Activated CD8-positive, alpha-beta T cell treated with anti-CD3 and anti-CD28 coated beads for 36 hours (primary cell): Measurements from ENCODE around the gene HAUS6. TPM values are rescaled to one million over a fixed set of nuclear protein-coding genes. Genes with fewer than 3 reads are reported as not detected.

Experiments
- ATAC-seq: fragments of 200-7000 bp; cut with Tn5 transposase; one replicate; pipeline ENCODE4 v1.10.0; 2021; ENCODE audit warnings: mild to moderate bottlenecking, moderate library complexity
- CTCF ChIA-PET: fragments of 350-600 bp; sonication (Branson Sonifier 250); formaldehyde crosslinking; loops from one replicate; lab custom pipeline; 2021; ENCODE audit warnings: antibody characterized with exemption; lab: Charles Lee
- POLR2A ChIA-PET: fragments of 350-600 bp; sonication (Branson Sonifier 250); formaldehyde crosslinking; loops from one replicate; lab custom pipeline; 2021; ENCODE audit warnings: antibody characterized with exemption; lab: Charles Lee
- DNase-seq: peaks from one replicate; pipeline ENCODE4 v3.0.0-alpha.2; 2020
- H3K27ac Mint-ChIP-seq: one replicate; pipeline ENCODE4 v1.8.0; 2021; ENCODE audit warnings: mild to moderate bottlenecking, mixed read lengths
- H3K27me3 Mint-ChIP-seq: one replicate; pipeline ENCODE4 v1.8.0; 2021; ENCODE audit warnings: mixed read lengths
- H3K36me3 Mint-ChIP-seq: one replicate; pipeline ENCODE4 v1.8.0; 2021; ENCODE audit warnings: low read depth, mixed read lengths
- H3K4me1 Mint-ChIP-seq: one replicate; pipeline ENCODE4 v1.8.0; 2021; ENCODE audit warnings: low read depth, mixed read lengths
- H3K4me3 Mint-ChIP-seq: one replicate; pipeline ENCODE4 v1.8.0; 2021; ENCODE audit warnings: mild to moderate bottlenecking, moderate library complexity, mixed read lengths
- H3K9me3 Mint-ChIP-seq: one replicate; pipeline ENCODE4 v1.8.0; 2021; ENCODE audit warnings: mixed read lengths
- CTCF ChIP-seq: fragments of 200-600 bp; IDR thresholded peaks from one replicate; pipeline ENCODE4 v1.8.0; 2022; ENCODE audit warnings: antibody characterized with exemption, mild to moderate bottlenecking
- intact Hi-C: fragments of 100-400 bp; cut with micrococcal nuclease; formaldehyde crosslinking; loops from one replicate; pipeline ENCODE4 v1.10.0; 2022
- total RNA-seq, 2 experiments: library from RNA; stranded (reverse); gene quantifications; one replicate each; pipeline ENCODE4 v1.2.3, GENCODE V29; 2021

Gene HAUS6
- total RNA-seq, 2 experiments from 2014 or later = 30.8 to 35.8 TPM

- Mint-ChIP-seq H3K4me1 (peaks cover 2% of the 10 kb centered on the region), H3K9me3 (no peaks in the 10 kb centered on the region), H3K4me3 (no peak overlapping the region), H3K27me3 (no peaks in the 10 kb centered on the region), H3K27ac (no peak overlapping the region), H3K36me3 (peaks cover 28% of the 10 kb centered on the region)
- POLR2A ChIA-PET = interaction anchor here (0.8 to 0.9 kb wide), 2 partner anchors 22 to 38 kb away, joined by 4 to 5 read pairs; no protein-coding TSS in a partner anchor
- ATAC-seq = no peak
- no peak for TF ChIP-seq CTCF
- intact Hi-C loops = no loop called here
- no peak for DNase-seq
- CTCF ChIA-PET = interaction anchor here (1.2 to 7.4 kb wide), 6 partner anchors 14 to 377 kb away, joined by 3 to 57 read pairs (median 4); no protein-coding TSS in a partner anchor
These were observed 15.4 kb downstream of the HAUS6 start for GRCh38 chr9:19087106-19088000.

GRCh38 chr9:19085295-19085694 is 17.4 kb downstream of the HAUS6 start:
- H3K36me3 Mint-ChIP-seq = peaks cover 30% of the 10 kb centered on the region

GRCh38 chr9:19074836-19075235 is 27.9 kb downstream of the HAUS6 start:
- H3K4me3 Mint-ChIP-seq = no peak overlapping the region
- H3K9me3 Mint-ChIP-seq = no peaks in the 10 kb centered on the region
- H3K27ac Mint-ChIP-seq = no peak overlapping the region
- intact Hi-C loops = no loop called here
- H3K27me3 Mint-ChIP-seq = no peaks in the 10 kb centered on the region
- ChIA-PET POLR2A (no interaction called here), CTCF (interaction anchor here (1.5 kb wide), 1 partner anchor 382 kb away, joined by 4 read pairs; no protein-coding TSS in a partner anchor)
- no peak for ATAC-seq
- DNase-seq = no peak
- H3K4me1 Mint-ChIP-seq = no peaks in the 10 kb centered on the region
- TF ChIP-seq CTCF = no peak
- H3K36me3 Mint-ChIP-seq = peaks cover 54% of the 10 kb centered on the region

More at GRCh38 chr9:19085295-19085694, 17.4 kb downstream of the HAUS6 start:
- H3K27ac Mint-ChIP-seq = peak overlapping the region; percentile 8
- peak; percentile 43 for TF ChIP-seq CTCF
- ATAC-seq = peak; percentile 67
- no peaks in the 10 kb centered on the region for H3K9me3 Mint-ChIP-seq
- ChIA-PET POLR2A (interaction anchor here (0.6 to 1.2 kb wide), 2 partner anchors 33 to 92 kb away, joined by 3 read pairs; no protein-coding TSS in a partner anchor), CTCF (interaction anchor here (0.6 to 7.4 kb wide), 16 partner anchors 11 to 374 kb away, joined by 3 to 57 read pairs (median 4); partner anchors contain the start of gene RRAGA)
- H3K4me1 Mint-ChIP-seq = peaks cover 2% of the 10 kb centered on the region
- no peak for DNase-seq
- no peak overlapping the region for H3K4me3 Mint-ChIP-seq
- H3K27me3 Mint-ChIP-seq = no peaks in the 10 kb centered on the region
- intact Hi-C loops = no loop called here

GRCh38 chr9:19074229-19074628 is 28.5 kb downstream of the HAUS6 start:
- POLR2A ChIA-PET = no interaction called here
- CTCF ChIA-PET = interaction anchor here (1.5 kb wide), 1 partner anchor 383 kb away, joined by 4 read pairs; no protein-coding TSS in a partner anchor
- H3K9me3 Mint-ChIP-seq = no peaks in the 10 kb centered on the region
- no peak overlapping the region for H3K4me3 Mint-ChIP-seq
- no peak overlapping the region for H3K27ac Mint-ChIP-seq
- intact Hi-C loops = no loop called here
- no peak for TF ChIP-seq CTCF
- H3K4me1 Mint-ChIP-seq = no peaks in the 10 kb centered on the region
- H3K27me3 Mint-ChIP-seq = no peaks in the 10 kb centered on the region
- peaks cover 55% of the 10 kb centered on the region for H3K36me3 Mint-ChIP-seq
- ATAC-seq (no peak), DNase-seq (no peak)
